PC-3 (cell line): ENCODE results near the gene SLC35F5.

Experiments
- CTCF ChIP-seq: fragments of 300-600 bp; sonication (generic); conservative IDR thresholded peaks from 2 replicates; pipeline ENCODE4 v1.5.1; 2017; ENCODE audit warnings: antibody characterized with exemption, low read depth, mild to moderate bottlenecking, low read length
- EZH2 ChIP-seq: fragments of 300-600 bp; sonication (generic); IDR thresholded peaks from one replicate; pipeline ENCODE4 v1.6.1; 2017; ENCODE audit warnings: antibody characterized with exemption, mild to moderate bottlenecking, low read length; ENCODE audit not compliant: unreplicated experiment
- EZH2phosphoT487 ChIP-seq: fragments of 300-600 bp; sonication (generic); IDR thresholded peaks from 2 replicates; pipeline ENCODE4 v1.6.1; 2018; ENCODE audit warnings: mild to moderate bottlenecking, antibody characterized with exemption, low read length, borderline replicate concordance

GRCh38 chr2:113685471-113685870, 71.0 kb downstream of the SLC35F5 start:
- TF ChIP-seq CTCF (no peak), EZH2 (no peak), EZH2phosphoT487 (no peak)
